GM12878 (cell line): ENCODE measurements around the gene DIDO1. TPM values are rescaled to one million over a fixed set of nuclear protein-coding genes. Genes with fewer than 3 reads are reported as not detected.

ENCODE experiments used
- ATAC-seq: fragments of 200-7000 bp; cut with Tn5 transposase; 3 replicates; pipeline ENCODE4 v1.9.1; 2020; ENCODE audit warnings: mild to moderate bottlenecking, moderate library complexity
- BruUV-seq: library from RNA; stranded (reverse); fragments of 400-500 nt; replicated peaks from 2 replicates; lab custom pipeline; 2021; lab: Mats Ljungman, UMichigan
- CTCF ChIA-PET: fragments of 300-600 bp; sonication (Branson Sonifier 250); formaldehyde crosslinking; extraction: SDS; loops from one replicate; lab custom pipeline; 2021; ENCODE audit warnings: inconsistent platforms; lab: Yijun Ruan, JAX
- POLR2A ChIA-PET: fragments of 350-600 bp; formaldehyde crosslinking; extraction: SDS; loops from one replicate; lab custom pipeline; 2021; ENCODE audit warnings: inconsistent platforms; lab: Charles Lee
- RAD21 ChIA-PET: fragments of 300-600 bp; sonication (Branson Sonifier 250); formaldehyde crosslinking; loops from one replicate; lab custom pipeline; 2023; ENCODE audit warnings: antibody characterized with exemption; ENCODE audit not compliant: unreplicated experiment; lab: Charles Lee
- SMC1A ChIA-PET: fragments of 300-600 bp; sonication (Branson Sonifier 250); formaldehyde crosslinking; loops from one replicate; lab custom pipeline; 2023; ENCODE audit not compliant: unreplicated experiment, uncharacterized antibody; lab: Charles Lee
- DNase-seq: peaks from one replicate; pipeline ENCODE4 v3.0.0-alpha.2; 2011; ENCODE audit warnings: low read depth, low spot score
- FAIRE-seq: peaks from 3 replicates; lab custom pipeline; 2011; peaks lifted over from hg19 to GRCh38; lab: Jason Lieb, UNC
- H2AFZ ChIP-seq: 2 replicates; pipeline ENCODE4 v1.6.0; 2011; ENCODE audit warnings: low read depth, low read length, control low read depth; ENCODE audit not compliant: control insufficient read depth
- H3K27ac ChIP-seq: 2 replicates; pipeline ENCODE4 v1.5.1; 2011; ENCODE audit warnings: control low read depth; ENCODE audit not compliant: control insufficient read depth, insufficient read depth
- H3K27me3 ChIP-seq, 2 experiments: replicated peaks in 1 of 2; 2 replicates each; pipeline versions ENCODE4 v1.6.0 to v1.6.1; 2011; ENCODE audit warnings: low read length in 1 of 2; ENCODE audit not compliant: control insufficient read depth in 2 of 2, insufficient read depth in 2 of 2
- H3K36me3 ChIP-seq, 2 experiments: 2 replicates each; pipeline ENCODE4 v1.5.1; 2011; ENCODE audit warnings: low read length in 1 of 2; ENCODE audit not compliant: control insufficient read depth in 2 of 2, insufficient read depth in 2 of 2
- H3K4me1 ChIP-seq: 2 replicates; pipeline ENCODE4 v1.6.1; 2011; ENCODE audit warnings: mild to moderate bottlenecking, low read length, moderate library complexity, mixed read lengths; ENCODE audit not compliant: control insufficient read depth, insufficient read depth
- H3K4me2 ChIP-seq: 2 replicates; pipeline ENCODE4 v1.6.0; 2011; ENCODE audit warnings: control low read depth; ENCODE audit not compliant: control insufficient read depth, insufficient read depth
- H3K4me3 ChIP-seq: fragments of 200-600 bp; sonication (generic); 2 replicates; pipeline ENCODE4 v1.5.1; 2016
- H3K79me2 ChIP-seq: 2 replicates; pipeline ENCODE4 v1.6.0; 2011; ENCODE audit warnings: low read length; ENCODE audit not compliant: control insufficient read depth, insufficient read depth
- H3K9ac ChIP-seq: 2 replicates; pipeline ENCODE4 v1.8.0; 2011; ENCODE audit warnings: low read length, control low read depth, mixed read lengths; ENCODE audit not compliant: control insufficient read depth, insufficient read depth
- H3K9me3 ChIP-seq: replicated peaks from 3 replicates; pipeline ENCODE4 v1.5.1; 2011; ENCODE audit warnings: mild to moderate bottlenecking, low read length; ENCODE audit not compliant: control insufficient read depth, insufficient read depth
- H4K20me1 ChIP-seq: 2 replicates; pipeline ENCODE4 v1.6.0; 2011; ENCODE audit not compliant: control insufficient read depth, insufficient read depth
- CREB1 ChIP-seq: IDR thresholded peaks from 2 replicates; pipeline ENCODE4 v1.6.1; 2012; ENCODE audit warnings: low read depth, mild to moderate bottlenecking, inconsistent platforms
- NFYA ChIP-seq: IDR thresholded peaks from 2 replicates; pipeline ENCODE4 v1.6.1; 2011; ENCODE audit warnings: low read depth, mild to moderate bottlenecking, low read length, improper control_type of control experiment, borderline replicate concordance
- RAD21 ChIP-seq: IDR thresholded peaks from 2 replicates; pipeline ENCODE4 v1.6.1; 2011; ENCODE audit warnings: mild to moderate bottlenecking, low read depth, low read length, moderate library complexity; ENCODE audit not compliant: insufficient read depth
- TBL1XR1 ChIP-seq: IDR thresholded peaks from 2 replicates; pipeline ENCODE4 v1.6.1; 2012; ENCODE audit warnings: low read depth, low read length, improper control_type of control experiment
- YY1 ChIP-seq: IDR thresholded peaks from 2 replicates; pipeline ENCODE4 v1.6.1; 2011; ENCODE audit warnings: low read depth, mild to moderate bottlenecking, low read length
- ZBED1 ChIP-seq: IDR thresholded peaks from 2 replicates; pipeline ENCODE4 v1.6.1; 2016; ENCODE audit warnings: borderline replicate concordance
- WGBS: methylation state at CpG from one replicate; pipeline ENCODE4 v1.1.6; 2016; ENCODE audit warnings: low lambda C conversion rate; ENCODE audit not compliant: insufficient replicate concordance, insufficient coverage; ENCODE audit errors: missing lambda C conversion rate; 5-methylcytosine and 5-hydroxymethylcytosine counted together
- in situ Hi-C: fragments of 300-500 bp; cut with MboI; formaldehyde crosslinking; loops from 9 replicates; pipeline ENCODE4 v1.14.3; 2018; ENCODE audit warnings: mixed read lengths
- intact Hi-C: fragments of 100-400 bp; cut with micrococcal nuclease; formaldehyde crosslinking; loops from one replicate; pipeline ENCODE4 v1.14.2; 2022; ENCODE audit not compliant: unreplicated experiment
- polyA plus RNA-seq, 11 experiments: library from polyadenylated mRNA; depleted of rRNA in 4 of 11; unstranded in 6 of 11; stranded (reverse) in 5 of 11; fragments of >200 nt; fragmentation: Nextera tagmentation in 4 of 11; fragmentation: Illumina TruSeq in 1 of 11; extraction: Ambion mirVana in 4 of 11; extraction: Trizol in 1 of 11; gene quantifications; 1 replicate in 1 of 11; 2 replicates in 10 of 11; pipeline versions ENCODE4 v1.2.1 to v1.2.3, GENCODE V29; 2011 to 2016; ENCODE audit warnings: inconsistent platforms in 2 of 11, missing spikeins in 2 of 11, low read depth in 1 of 11
- total RNA-seq, 4 experiments: library from RNA; depleted of rRNA in 3 of 4; stranded (reverse); fragments of >200 nt in 3 of 4; fragmentation: Illumina TruSeq in 1 of 4; extraction: Trizol in 1 of 4; gene quantifications; 2 replicates each; pipeline versions ENCODE4 v1.2.1 to v1.2.3, GENCODE V29; 2013 to 2021
- TF ChIP-seq, protein P1 (sequence below): fragments of 450-650 bp; IDR thresholded peaks from 2 replicates; pipeline ENCODE4 v1.6.1; 2016; ENCODE audit warnings: mild to moderate bottlenecking
- TF ChIP-seq, protein P2 (sequence below): fragments of 450-650 bp; IDR thresholded peaks from 2 replicates; pipeline ENCODE4 v1.6.1; 2017; ENCODE audit warnings: mild to moderate bottlenecking
- TF ChIP-seq, protein P3 (sequence below): fragments of 450-650 bp; IDR thresholded peaks from 2 replicates; pipeline ENCODE4 v1.6.1; 2017; ENCODE audit warnings: borderline replicate concordance
- TF ChIP-seq, protein P4 (sequence below): fragments of 450-650 bp; IDR thresholded peaks from 2 replicates; pipeline ENCODE4 v1.6.1; 2016; ENCODE audit warnings: mild to moderate bottlenecking
- TF ChIP-seq, protein P5 (sequence below): IDR thresholded peaks from 2 replicates; pipeline ENCODE4 v1.6.1; 2012; ENCODE audit warnings: low read depth, low read length, improper control_type of control experiment
- TF ChIP-seq, protein P6 (sequence below), 3 experiments: IDR thresholded peaks in 2 of 3; conservative IDR thresholded peaks in 1 of 3; 2 replicates each; pipeline ENCODE4 v1.5.1; 2011; ENCODE audit warnings: low read depth in 3 of 3, low read length in 3 of 3, mild to moderate bottlenecking in 3 of 3, control low read depth in 2 of 3, moderate library complexity in 2 of 3, inconsistent platforms in 1 of 3, mixed read lengths in 1 of 3; ENCODE audit not compliant: control insufficient read depth in 2 of 3, insufficient read depth in 1 of 3; ENCODE audit errors: extremely low read depth in 1 of 3

DIDO1 gene
- total and polyA plus RNA-seq, 10 of the 15 experiments (the other 5 are each of a cell fraction or from before 2014, with no cell fraction given), result 5.5 to 56.4 (median 38.4) TPM

DNA sequence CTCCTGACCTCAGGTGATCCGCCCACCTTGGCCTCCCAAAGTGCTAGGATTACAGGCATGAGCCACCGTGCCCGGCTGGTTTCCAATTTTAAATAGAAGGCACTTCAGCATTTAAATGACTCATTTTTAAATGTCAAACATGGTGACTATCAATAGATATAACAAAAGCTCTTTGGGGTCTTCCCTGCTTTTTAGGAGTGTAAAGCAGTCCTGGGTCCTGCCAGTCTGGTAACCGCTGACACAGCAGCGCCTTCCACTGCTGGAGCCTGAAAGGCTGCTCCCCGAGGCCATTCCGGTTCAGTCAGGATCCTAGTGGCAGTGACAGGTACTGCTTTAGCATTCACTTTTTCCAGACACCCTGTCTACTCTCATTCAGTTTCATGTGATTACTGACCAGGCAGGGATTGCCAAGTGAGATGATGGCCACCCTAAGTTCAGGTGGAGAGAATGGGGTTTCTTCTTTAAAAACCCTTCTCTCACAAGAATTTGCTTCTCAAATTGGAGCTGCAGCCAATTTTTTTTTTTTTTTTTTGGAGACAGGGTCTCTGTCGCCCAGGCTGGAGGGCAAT, 5.1 kb downstream of the DIDO1 start:
- H2AFZ ChIP-seq, result no peak overlapping the region
- H3K9ac ChIP-seq, result no peak overlapping the region
- H3K79me2 ChIP-seq, result peaks cover 99% of the 10 kb centered on the region
- in situ Hi-C loops, result no loop called here
- TF ChIP-seq NFYA (no peak), TBL1XR1 (no peak), ZBED1 (no peak), RAD21 (0 out of 2 replicates have a peak, but pooled peaks have one; percentile 26), YY1 (peak; percentile 34; the same call in 1 of the 2 replicates), CREB1 (no peak)
- TF ChIP-seq, protein P1, sequence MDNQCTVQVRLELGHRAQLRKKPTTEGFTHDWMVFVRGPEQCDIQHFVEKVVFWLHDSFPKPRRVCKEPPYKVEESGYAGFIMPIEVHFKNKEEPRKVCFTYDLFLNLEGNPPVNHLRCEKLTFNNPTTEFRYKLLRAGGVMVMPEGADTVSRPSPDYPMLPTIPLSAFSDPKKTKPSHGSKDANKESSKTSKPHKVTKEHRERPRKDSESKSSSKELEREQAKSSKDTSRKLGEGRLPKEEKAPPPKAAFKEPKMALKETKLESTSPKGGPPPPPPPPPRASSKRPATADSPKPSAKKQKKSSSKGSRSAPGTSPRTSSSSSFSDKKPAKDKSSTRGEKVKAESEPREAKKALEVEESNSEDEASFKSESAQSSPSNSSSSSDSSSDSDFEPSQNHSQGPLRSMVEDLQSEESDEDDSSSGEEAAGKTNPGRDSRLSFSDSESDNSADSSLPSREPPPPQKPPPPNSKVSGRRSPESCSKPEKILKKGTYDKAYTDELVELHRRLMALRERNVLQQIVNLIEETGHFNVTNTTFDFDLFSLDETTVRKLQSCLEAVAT, result peak; percentile 62; the same call in 1 of the 2 replicates
- TF ChIP-seq, protein P2, sequence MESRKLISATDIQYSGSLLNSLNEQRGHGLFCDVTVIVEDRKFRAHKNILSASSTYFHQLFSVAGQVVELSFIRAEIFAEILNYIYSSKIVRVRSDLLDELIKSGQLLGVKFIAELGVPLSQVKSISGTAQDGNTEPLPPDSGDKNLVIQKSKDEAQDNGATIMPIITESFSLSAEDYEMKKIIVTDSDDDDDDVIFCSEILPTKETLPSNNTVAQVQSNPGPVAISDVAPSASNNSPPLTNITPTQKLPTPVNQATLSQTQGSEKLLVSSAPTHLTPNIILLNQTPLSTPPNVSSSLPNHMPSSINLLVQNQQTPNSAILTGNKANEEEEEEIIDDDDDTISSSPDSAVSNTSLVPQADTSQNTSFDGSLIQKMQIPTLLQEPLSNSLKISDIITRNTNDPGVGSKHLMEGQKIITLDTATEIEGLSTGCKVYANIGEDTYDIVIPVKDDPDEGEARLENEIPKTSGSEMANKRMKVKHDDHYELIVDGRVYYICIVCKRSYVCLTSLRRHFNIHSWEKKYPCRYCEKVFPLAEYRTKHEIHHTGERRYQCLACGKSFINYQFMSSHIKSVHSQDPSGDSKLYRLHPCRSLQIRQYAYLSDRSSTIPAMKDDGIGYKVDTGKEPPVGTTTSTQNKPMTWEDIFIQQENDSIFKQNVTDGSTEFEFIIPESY, result peak; percentile 93
- TF ChIP-seq, protein P3, sequence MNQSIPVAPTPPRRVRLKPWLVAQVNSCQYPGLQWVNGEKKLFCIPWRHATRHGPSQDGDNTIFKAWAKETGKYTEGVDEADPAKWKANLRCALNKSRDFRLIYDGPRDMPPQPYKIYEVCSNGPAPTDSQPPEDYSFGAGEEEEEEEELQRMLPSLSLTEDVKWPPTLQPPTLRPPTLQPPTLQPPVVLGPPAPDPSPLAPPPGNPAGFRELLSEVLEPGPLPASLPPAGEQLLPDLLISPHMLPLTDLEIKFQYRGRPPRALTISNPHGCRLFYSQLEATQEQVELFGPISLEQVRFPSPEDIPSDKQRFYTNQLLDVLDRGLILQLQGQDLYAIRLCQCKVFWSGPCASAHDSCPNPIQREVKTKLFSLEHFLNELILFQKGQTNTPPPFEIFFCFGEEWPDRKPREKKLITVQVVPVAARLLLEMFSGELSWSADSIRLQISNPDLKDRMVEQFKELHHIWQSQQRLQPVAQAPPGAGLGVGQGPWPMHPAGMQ, result no peak
- TF ChIP-seq, protein P4, sequence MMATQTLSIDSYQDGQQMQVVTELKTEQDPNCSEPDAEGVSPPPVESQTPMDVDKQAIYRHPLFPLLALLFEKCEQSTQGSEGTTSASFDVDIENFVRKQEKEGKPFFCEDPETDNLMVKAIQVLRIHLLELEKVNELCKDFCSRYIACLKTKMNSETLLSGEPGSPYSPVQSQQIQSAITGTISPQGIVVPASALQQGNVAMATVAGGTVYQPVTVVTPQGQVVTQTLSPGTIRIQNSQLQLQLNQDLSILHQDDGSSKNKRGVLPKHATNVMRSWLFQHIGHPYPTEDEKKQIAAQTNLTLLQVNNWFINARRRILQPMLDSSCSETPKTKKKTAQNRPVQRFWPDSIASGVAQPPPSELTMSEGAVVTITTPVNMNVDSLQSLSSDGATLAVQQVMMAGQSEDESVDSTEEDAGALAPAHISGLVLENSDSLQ, result peak; percentile 40; the same call in 1 of the 2 replicates
- TF ChIP-seq, protein P5, sequence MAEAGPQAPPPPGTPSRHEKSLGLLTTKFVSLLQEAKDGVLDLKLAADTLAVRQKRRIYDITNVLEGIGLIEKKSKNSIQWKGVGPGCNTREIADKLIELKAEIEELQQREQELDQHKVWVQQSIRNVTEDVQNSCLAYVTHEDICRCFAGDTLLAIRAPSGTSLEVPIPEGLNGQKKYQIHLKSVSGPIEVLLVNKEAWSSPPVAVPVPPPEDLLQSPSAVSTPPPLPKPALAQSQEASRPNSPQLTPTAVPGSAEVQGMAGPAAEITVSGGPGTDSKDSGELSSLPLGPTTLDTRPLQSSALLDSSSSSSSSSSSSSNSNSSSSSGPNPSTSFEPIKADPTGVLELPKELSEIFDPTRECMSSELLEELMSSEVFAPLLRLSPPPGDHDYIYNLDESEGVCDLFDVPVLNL, result no peak
- TF ChIP-seq, protein P6, sequence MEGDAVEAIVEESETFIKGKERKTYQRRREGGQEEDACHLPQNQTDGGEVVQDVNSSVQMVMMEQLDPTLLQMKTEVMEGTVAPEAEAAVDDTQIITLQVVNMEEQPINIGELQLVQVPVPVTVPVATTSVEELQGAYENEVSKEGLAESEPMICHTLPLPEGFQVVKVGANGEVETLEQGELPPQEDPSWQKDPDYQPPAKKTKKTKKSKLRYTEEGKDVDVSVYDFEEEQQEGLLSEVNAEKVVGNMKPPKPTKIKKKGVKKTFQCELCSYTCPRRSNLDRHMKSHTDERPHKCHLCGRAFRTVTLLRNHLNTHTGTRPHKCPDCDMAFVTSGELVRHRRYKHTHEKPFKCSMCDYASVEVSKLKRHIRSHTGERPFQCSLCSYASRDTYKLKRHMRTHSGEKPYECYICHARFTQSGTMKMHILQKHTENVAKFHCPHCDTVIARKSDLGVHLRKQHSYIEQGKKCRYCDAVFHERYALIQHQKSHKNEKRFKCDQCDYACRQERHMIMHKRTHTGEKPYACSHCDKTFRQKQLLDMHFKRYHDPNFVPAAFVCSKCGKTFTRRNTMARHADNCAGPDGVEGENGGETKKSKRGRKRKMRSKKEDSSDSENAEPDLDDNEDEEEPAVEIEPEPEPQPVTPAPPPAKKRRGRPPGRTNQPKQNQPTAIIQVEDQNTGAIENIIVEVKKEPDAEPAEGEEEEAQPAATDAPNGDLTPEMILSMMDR (IDR thresholded peaks at IDR 0.05 in 2 of 3, conservative IDR thresholded peaks at IDR 0.05 in 1 of 3; ENCODE audit: control insufficient read depth in 2 of 3, extremely low read depth in 1 of 3, insufficient read depth in 1 of 3, low read depth in 3 of 3, low read length in 3 of 3), result peak; percentile 53 to 77 (median 54); a peak in 5 of 6 replicates
- no peak overlapping the region for H3K27ac ChIP-seq
- no peaks in the 10 kb centered on the region; a peak in 1 of 4 replicates for H3K36me3 ChIP-seq
- ChIA-PET RAD21 (interaction anchor here (1.7 kb wide), 1 partner anchor 20 kb away, joined by 8 read pairs; no protein-coding TSS in a partner anchor), SMC1A (interaction anchor here (0.6 to 3.3 kb wide), 4 partner anchors 17 to 241 kb away, joined by 3 to 19 read pairs (median 8); partner anchors contain the start of gene SLC17A9), CTCF (interaction anchor here (0.8 to 12.5 kb wide), 4 partner anchors 13 to 99 kb away, joined by 3 to 92 read pairs (median 8); no protein-coding TSS in a partner anchor), POLR2A (interaction anchor here (1.0 to 1.3 kb wide), 2 partner anchors 14 to 20 kb away, joined by 4 to 6 read pairs; no protein-coding TSS in a partner anchor)
- intact Hi-C loops, result no loop called here
- BruUV-seq, result no TSS peak
- no peak for DNase-seq
- 55% methylated on average over 7 of the region's 8 CpGs for WGBS
- peak overlapping the region; percentile 18; the same call in 1 of the 2 replicates for H3K4me3 ChIP-seq
- peak; percentile 54 for FAIRE-seq
- H3K4me2 ChIP-seq, result peak overlapping the region; percentile 68
- H3K9me3 ChIP-seq, result no peaks in the 10 kb centered on the region
- ATAC-seq, result peak; percentile 65
- peaks cover 28% of the 10 kb centered on the region for H4K20me1 ChIP-seq
- no peaks in the 10 kb centered on the region for H3K27me3 ChIP-seq
- H3K4me1 ChIP-seq, result peaks cover 52% of the 10 kb centered on the region
